H9 (cell line): Measurements from ENCODE around the gene RFESD. TPM values are rescaled to one million over a fixed set of nuclear protein-coding genes. Genes with fewer than 3 reads are reported as not detected.

Source experiments
- DNase-seq: peaks from one replicate; pipeline ENCODE4 v3.0.0-alpha.2; 2017
- H2AFZ ChIP-seq: one replicate; pipeline ENCODE4 v1.6.1; 2013; ENCODE audit warnings: mild to moderate bottlenecking, low read length, control low read depth, moderate library complexity
- H2AK5ac ChIP-seq: 2 replicates; pipeline ENCODE4 v1.6.1; 2013; ENCODE audit warnings: low read length, control low read depth, mixed read lengths; ENCODE audit not compliant: insufficient read length
- H2BK120ac ChIP-seq: one replicate; pipeline ENCODE4 v1.6.1; 2013; ENCODE audit warnings: low read depth, mild to moderate bottlenecking, low read length, control low read depth, inconsistent platforms; ENCODE audit not compliant: poor library complexity, severe bottlenecking
- H2BK12ac ChIP-seq: 2 replicates; pipeline ENCODE4 v1.6.1; 2013; ENCODE audit warnings: low read length, control low read depth, mixed read lengths, low read depth; ENCODE audit not compliant: insufficient read length
- H2BK15ac ChIP-seq: 2 replicates; pipeline ENCODE4 v1.6.1; 2013; ENCODE audit warnings: low read depth, low read length, control low read depth
- H2BK20ac ChIP-seq: one replicate; pipeline ENCODE4 v1.6.1; 2013; ENCODE audit warnings: low read depth, mild to moderate bottlenecking, low read length, control low read depth, inconsistent platforms; ENCODE audit not compliant: poor library complexity, severe bottlenecking
- H2BK5ac ChIP-seq: 2 replicates; pipeline ENCODE4 v1.6.1; 2013; ENCODE audit warnings: low read length, control low read depth, mixed read lengths; ENCODE audit not compliant: insufficient read length
- H3K14ac ChIP-seq: 2 replicates; pipeline ENCODE4 v1.6.1; 2013; ENCODE audit warnings: low read length, control low read depth; ENCODE audit not compliant: insufficient read depth
- H3K18ac ChIP-seq: 2 replicates; pipeline ENCODE4 v1.6.1; 2013; ENCODE audit warnings: low read depth, mild to moderate bottlenecking, mixed read lengths, low read length, control low read depth; ENCODE audit not compliant: insufficient read length
- H3K23ac ChIP-seq: 2 replicates; pipeline ENCODE4 v1.6.1; 2013; ENCODE audit warnings: low read length, control low read depth, mixed read lengths, low read depth; ENCODE audit not compliant: insufficient read length
- H3K23me2 ChIP-seq: 2 replicates; pipeline ENCODE4 v1.6.1; 2013; ENCODE audit warnings: low read depth, mild to moderate bottlenecking, mixed read lengths, low read length, control low read depth; ENCODE audit not compliant: insufficient read length, poor library complexity, severe bottlenecking
- H3K27ac ChIP-seq: 2 replicates; pipeline ENCODE4 v1.5.1; 2013; ENCODE audit warnings: low read length, control low read depth, mixed read lengths, low read depth; ENCODE audit not compliant: insufficient read length
- H3K27me3 ChIP-seq: 2 replicates; pipeline ENCODE4 v1.6.1; 2013; ENCODE audit warnings: low read length, control low read depth, inconsistent platforms; ENCODE audit not compliant: insufficient read depth
- H3K4ac ChIP-seq: 2 replicates; pipeline ENCODE4 v1.6.1; 2013; ENCODE audit warnings: low read depth, mild to moderate bottlenecking, control low read depth, inconsistent platforms, low read length, moderate library complexity
- H3K4me1 ChIP-seq: 2 replicates; pipeline ENCODE4 v1.6.1; 2013; ENCODE audit warnings: low read length, control low read depth, inconsistent platforms; ENCODE audit not compliant: insufficient read depth
- H3K4me2 ChIP-seq: 2 replicates; pipeline ENCODE4 v1.6.1; 2013; ENCODE audit warnings: low read length, control low read depth, mixed read lengths; ENCODE audit not compliant: insufficient read length, insufficient read depth
- H3K56ac ChIP-seq: 2 replicates; pipeline ENCODE4 v1.6.1; 2013; ENCODE audit warnings: low read depth, mild to moderate bottlenecking, mixed read lengths, low read length, control low read depth; ENCODE audit not compliant: insufficient read length
- H3K79me1 ChIP-seq: 2 replicates; pipeline ENCODE4 v1.6.1; 2013; ENCODE audit warnings: low read depth, mild to moderate bottlenecking, moderate library complexity, low read length, control low read depth, inconsistent platforms; ENCODE audit not compliant: insufficient read depth, poor library complexity, severe bottlenecking
- H3K79me2 ChIP-seq: 2 replicates; pipeline ENCODE4 v1.6.1; 2013; ENCODE audit warnings: low read length, control low read depth, inconsistent platforms; ENCODE audit not compliant: insufficient read depth
- H3K9ac ChIP-seq: 2 replicates; pipeline ENCODE4 v1.6.1; 2013; ENCODE audit warnings: low read length, control low read depth, mixed read lengths; ENCODE audit not compliant: insufficient read length; ENCODE audit errors: extremely low read depth
- H3K9me3 ChIP-seq: one replicate; pipeline ENCODE4 v1.6.1; 2013; ENCODE audit warnings: low read depth, low read length, inconsistent platforms; ENCODE audit not compliant: control insufficient read depth
- H3T11ph ChIP-seq: one replicate; pipeline ENCODE4 v1.6.1; 2013; ENCODE audit warnings: mild to moderate bottlenecking, low read length, control low read depth, inconsistent platforms
- H4K20me1 ChIP-seq: one replicate; pipeline ENCODE4 v1.6.1; 2013; ENCODE audit not compliant: control insufficient read depth, insufficient read length, insufficient read depth
- H4K5ac ChIP-seq: 2 replicates; pipeline ENCODE4 v1.6.1; 2013; ENCODE audit warnings: low read depth, mild to moderate bottlenecking, mixed read lengths, low read length, control low read depth; ENCODE audit not compliant: insufficient read length
- H4K8ac ChIP-seq: replicated peaks from 2 replicates; pipeline ENCODE4 v1.6.1; 2013; ENCODE audit warnings: low read length, control low read depth, mixed read lengths, low read depth; ENCODE audit not compliant: insufficient read length
- H4K91ac ChIP-seq: 2 replicates; pipeline ENCODE4 v1.6.1; 2013; ENCODE audit warnings: low read depth, mild to moderate bottlenecking, moderate library complexity, mixed read lengths, low read length, control low read depth; ENCODE audit not compliant: insufficient read length
- H3K27ac Mint-ChIP-seq, 3 experiments: 2 replicates in 2 of 3; 3 replicates in 1 of 3; pipeline ENCODE4 v1.8.0; 2020 to 2021; ENCODE audit warnings: mixed read lengths in 3 of 3, mild to moderate bottlenecking in 1 of 3, moderate library complexity in 1 of 3
- H3K27me3 Mint-ChIP-seq: 2 replicates; pipeline ENCODE4 v1.8.0; 2021; ENCODE audit warnings: low read depth, mild to moderate bottlenecking, moderate library complexity, mixed read lengths
- H3K36me3 Mint-ChIP-seq, 3 experiments: 2 replicates in 2 of 3; 3 replicates in 1 of 3; pipeline ENCODE4 v1.8.0; 2020 to 2021; ENCODE audit warnings: low read depth in 3 of 3, mixed read lengths in 3 of 3; ENCODE audit not compliant: insufficient read depth in 1 of 3
- H3K4me1 Mint-ChIP-seq, 2 experiments: 2 replicates each; pipeline ENCODE4 v1.8.0; 2020; ENCODE audit warnings: mixed read lengths in 2 of 2
- H3K4me3 Mint-ChIP-seq, 2 experiments: 2 replicates in 1 of 2; 3 replicates in 1 of 2; pipeline ENCODE4 v1.8.0; 2020 to 2021; ENCODE audit warnings: mild to moderate bottlenecking in 2 of 2, mixed read lengths in 2 of 2, moderate library complexity in 1 of 2
- H3K9me3 Mint-ChIP-seq, 2 experiments: 2 replicates in 1 of 2; 3 replicates in 1 of 2; pipeline ENCODE4 v1.8.0; 2020; ENCODE audit warnings: mild to moderate bottlenecking in 2 of 2, mixed read lengths in 2 of 2, moderate library complexity in 1 of 2
- WGBS: extraction: QIAGEN DNeasy Blood & Tissue Kit; methylation state at CpG from one replicate; pipeline ENCODE4 v1.1.7; 2013; ENCODE audit warnings: missing lambda C conversion rate, low lambda C conversion rate, mixed read lengths; ENCODE audit not compliant: insufficient read length; ENCODE audit errors: extremely low coverage; 5-methylcytosine and 5-hydroxymethylcytosine counted together
- total RNA-seq: library from RNA; stranded (reverse); gene quantifications from 2 replicates; pipeline ENCODE4 v1.2.1, GENCODE V29; 2021
- TF ChIP-seq, protein P1 (sequence below): fragments of 200-600 bp; sonication (generic); conservative IDR thresholded peaks from 3 replicates; pipeline ENCODE4 v1.8.0; 2021; ENCODE audit warnings: antibody characterized with exemption, mild to moderate bottlenecking

Gene RFESD
- total RNA-seq, 1 experiment from 2014 or later: 1.7 TPM

DNA sequence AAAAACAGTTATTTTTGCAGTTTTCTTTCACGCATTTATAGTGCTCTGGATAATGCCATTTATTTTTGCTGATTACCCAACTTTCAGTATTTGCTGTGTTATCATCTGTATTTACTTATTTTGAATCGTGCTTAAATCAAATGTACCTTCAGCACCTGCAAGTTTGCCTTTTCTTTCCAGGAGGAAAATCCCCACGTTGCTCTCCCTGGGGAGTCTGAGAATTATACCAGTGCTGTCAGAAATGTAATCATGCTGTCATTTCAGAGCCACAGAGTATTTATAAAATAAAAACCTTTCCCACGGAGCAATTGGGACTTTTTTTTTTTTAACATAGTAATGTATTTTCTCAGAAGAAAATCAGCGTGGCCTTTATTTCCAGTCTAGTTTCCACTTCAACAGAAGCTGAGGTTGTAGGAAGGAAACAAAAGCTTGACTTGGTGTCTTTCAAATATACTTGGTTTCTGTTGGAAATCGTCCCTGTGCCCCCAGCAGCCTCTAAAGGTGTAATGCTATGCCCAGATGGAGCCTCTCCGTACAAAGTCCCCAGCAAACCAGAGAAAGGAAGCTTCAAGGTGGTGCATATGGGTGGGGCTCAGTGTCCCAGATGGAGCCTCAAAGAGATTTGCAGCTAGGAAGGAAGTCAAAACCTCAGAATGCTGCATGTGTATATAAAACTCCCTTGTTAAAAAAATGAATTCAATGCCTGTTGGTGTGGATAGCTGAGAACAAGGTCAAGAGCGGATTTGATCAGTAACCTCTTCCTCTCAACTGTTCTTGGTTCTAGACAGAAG lies 24.5 kb upstream of the RFESD start:
- peaks cover 14% of the 10 kb centered on the region in 2 experiments for H3K4me1 Mint-ChIP-seq
- no peak overlapping the region for H4K5ac ChIP-seq
- H2BK12ac ChIP-seq: no peak overlapping the region
- no peak overlapping the region for H3K9ac ChIP-seq
- no peak overlapping the region for H3K56ac ChIP-seq
- H3K23me2 ChIP-seq: peaks cover 13% of the 10 kb centered on the region
- H2BK120ac ChIP-seq: no peak overlapping the region
- no peak overlapping the region for H2AFZ ChIP-seq
- no peak overlapping the region for H3K18ac ChIP-seq
- no peaks in the 10 kb centered on the region for H3K9me3 ChIP-seq
- H4K91ac ChIP-seq: no peak overlapping the region
- DNase-seq: no peak
- H3K36me3 Mint-ChIP-seq: peaks cover 0 to 3% (median 0%) of the 10 kb centered on the region in 3 experiments; a peak in 2 of 7 replicates
- H2AK5ac ChIP-seq: no peak overlapping the region
- H3K9me3 Mint-ChIP-seq: peaks cover 0 to 5% of the 10 kb centered on the region in 2 experiments; a peak in 2 of 5 replicates
- H3K27ac ChIP-seq: no peak overlapping the region
- peaks cover 65% of the 10 kb centered on the region for H3K27me3 Mint-ChIP-seq
- WGBS: no CpG with 5 or more reads among the region's 8 CpGs
- no peaks in the 10 kb centered on the region for H4K20me1 ChIP-seq
- no peak overlapping the region for H3K23ac ChIP-seq
- H3K79me1 ChIP-seq: no peaks in the 10 kb centered on the region
- no peak overlapping the region for H3K14ac ChIP-seq
- H3K4ac ChIP-seq: no peak overlapping the region
- H4K8ac ChIP-seq: no peak overlapping the region
- H2BK20ac ChIP-seq: no peak overlapping the region
- H3K4me3 Mint-ChIP-seq: peak overlapping the region; percentile 61 to 80
- H3K4me2 ChIP-seq: no peak overlapping the region
- TF ChIP-seq, protein P1, sequence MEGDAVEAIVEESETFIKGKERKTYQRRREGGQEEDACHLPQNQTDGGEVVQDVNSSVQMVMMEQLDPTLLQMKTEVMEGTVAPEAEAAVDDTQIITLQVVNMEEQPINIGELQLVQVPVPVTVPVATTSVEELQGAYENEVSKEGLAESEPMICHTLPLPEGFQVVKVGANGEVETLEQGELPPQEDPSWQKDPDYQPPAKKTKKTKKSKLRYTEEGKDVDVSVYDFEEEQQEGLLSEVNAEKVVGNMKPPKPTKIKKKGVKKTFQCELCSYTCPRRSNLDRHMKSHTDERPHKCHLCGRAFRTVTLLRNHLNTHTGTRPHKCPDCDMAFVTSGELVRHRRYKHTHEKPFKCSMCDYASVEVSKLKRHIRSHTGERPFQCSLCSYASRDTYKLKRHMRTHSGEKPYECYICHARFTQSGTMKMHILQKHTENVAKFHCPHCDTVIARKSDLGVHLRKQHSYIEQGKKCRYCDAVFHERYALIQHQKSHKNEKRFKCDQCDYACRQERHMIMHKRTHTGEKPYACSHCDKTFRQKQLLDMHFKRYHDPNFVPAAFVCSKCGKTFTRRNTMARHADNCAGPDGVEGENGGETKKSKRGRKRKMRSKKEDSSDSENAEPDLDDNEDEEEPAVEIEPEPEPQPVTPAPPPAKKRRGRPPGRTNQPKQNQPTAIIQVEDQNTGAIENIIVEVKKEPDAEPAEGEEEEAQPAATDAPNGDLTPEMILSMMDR: no peak
- H2BK15ac ChIP-seq: no peak overlapping the region
- H3K79me2 ChIP-seq: no peaks in the 10 kb centered on the region
- H2BK5ac ChIP-seq: no peak overlapping the region
- H3K27ac Mint-ChIP-seq: no peak overlapping the region
- H3T11ph ChIP-seq: no peak overlapping the region
- no peaks in the 10 kb centered on the region for H3K4me1 ChIP-seq
- peaks cover 23% of the 10 kb centered on the region for H3K27me3 ChIP-seq
